GM18505 (cell line): ENCODE measurements around the gene CPSF6.

Experiments used
- ATAC-seq: cut with Tn5 transposase; IDR thresholded peaks from one replicate; pipeline ENCODE4 v1.9.1; 2021; ENCODE audit not compliant: unreplicated experiment
- POLR2A ChIP-seq: IDR thresholded peaks from 4 replicates; pipeline ENCODE4 v1.6.1; 2011; ENCODE audit warnings: borderline replicate concordance; ENCODE audit not compliant: insufficient read depth, insufficient read length; ENCODE audit errors: extremely low read depth

Gene CPSF6

DNA sequence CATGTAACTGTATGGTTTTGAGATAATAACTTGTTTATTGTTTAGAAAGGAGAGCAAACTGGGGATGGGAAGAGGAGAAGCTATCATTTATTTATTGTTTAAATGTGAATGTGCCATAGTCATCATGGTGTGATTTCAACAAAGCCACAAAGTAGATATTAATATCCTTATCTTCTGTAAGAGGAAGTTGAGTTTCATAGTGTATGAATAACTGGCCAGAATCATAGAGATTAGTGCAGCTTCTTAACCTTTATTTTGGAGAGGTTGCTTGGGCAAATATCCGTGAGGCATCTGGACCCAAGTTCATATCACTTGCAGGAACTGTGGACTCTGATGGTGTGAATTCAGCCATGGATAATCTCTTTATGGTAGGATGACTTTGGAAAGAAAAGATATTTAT lies 82.0 kb downstream of the CPSF6 start:
- TF ChIP-seq POLR2A: no peak
- ATAC-seq: no peak
